ENCODE data around the gene ATF7.
"Not testable (repeated sequence)": the region's sequence is repeated elsewhere in the genome, so short reads cannot be mapped to it uniquely, and the experiment has no call there.

ATF7 gene

GRCh38 chr12:53564941-53565340, 61.2 kb downstream of the ATF7 start:
- DNase-seq = no peak

- no peak for DNase-seq
These were observed 61.9 kb downstream of the ATF7 start for GRCh38 chr12:53564278-53564677.

DNA sequence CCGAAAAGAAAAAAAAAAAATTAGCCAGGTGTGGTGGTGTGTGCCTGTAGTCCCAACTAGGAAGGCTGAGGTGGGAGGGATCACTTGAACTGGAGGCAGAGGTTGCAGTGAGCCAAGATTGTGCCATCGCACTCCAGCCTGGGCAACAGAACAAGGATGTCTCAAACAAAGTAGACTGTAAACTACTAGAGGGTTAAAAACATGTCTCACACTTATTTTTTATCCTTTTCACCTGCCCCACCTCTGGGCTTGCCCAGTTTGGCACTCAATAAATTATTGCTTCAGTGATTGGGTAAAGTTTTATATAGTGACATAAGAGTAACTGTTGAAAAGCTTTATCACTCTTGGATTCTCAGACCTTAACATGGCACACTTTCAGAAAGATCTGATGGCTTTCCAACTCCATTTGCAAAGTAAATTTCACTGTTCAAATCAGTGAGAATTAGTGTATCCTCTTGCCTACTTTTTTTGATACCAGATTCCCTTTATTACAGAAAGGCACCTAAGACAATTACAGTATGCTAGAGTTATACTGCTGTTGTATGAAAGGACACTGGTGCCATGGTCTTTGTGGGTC, 62.6 kb downstream of the ATF7 start:
- no peak for DNase-seq

DNA sequence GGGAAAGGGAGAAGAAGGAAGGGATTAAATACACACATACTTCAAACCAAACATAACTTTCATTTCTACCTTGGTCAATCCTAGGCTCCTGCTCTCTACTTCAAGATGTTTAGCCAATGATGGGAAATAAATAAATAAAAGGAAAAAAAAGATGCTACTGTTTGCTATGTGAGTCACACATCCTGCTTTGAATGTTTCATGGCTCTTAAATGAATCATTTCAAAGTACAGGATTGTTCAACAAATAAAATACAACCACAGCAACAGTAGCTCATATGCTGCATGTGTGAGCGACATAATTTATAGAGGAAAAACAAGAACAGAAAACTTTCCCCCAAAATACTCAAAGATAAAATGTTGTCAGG, 64.6 kb downstream of the ATF7 start:
- DNase-seq = peak; percentile 92

DNA sequence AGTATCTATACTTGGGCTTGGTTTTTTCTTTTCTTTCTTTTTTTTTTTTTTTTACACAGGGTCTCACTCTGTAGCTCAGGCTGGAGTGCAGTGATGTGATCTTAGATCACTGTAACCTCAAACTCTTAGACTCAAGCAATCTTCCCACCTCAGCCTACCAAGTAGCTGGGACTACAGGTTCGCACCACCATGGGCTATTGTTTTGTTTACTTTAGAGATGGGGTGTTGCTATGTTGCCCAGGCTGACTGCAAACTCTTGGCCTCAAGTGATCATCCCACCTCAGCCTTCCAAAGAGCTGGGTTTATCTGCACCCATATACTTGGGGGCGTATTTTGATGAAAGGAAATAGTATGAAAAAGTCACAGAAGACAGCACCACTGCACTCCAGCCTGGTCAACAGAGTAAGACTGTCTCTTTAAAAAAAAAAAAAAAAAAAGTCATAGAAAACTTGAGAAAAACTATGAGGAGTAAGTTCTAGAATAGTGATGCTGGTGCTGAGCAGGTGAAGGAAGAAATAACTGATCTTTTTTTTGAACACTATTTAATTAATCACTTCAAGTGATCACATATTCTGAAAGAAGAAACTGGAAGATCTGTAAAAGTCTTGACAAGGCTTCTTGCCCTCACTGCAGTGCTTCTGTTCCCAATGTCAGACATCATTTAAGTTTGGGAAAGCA, 65.1 kb downstream of the ATF7 start:
- DNase-seq = no peak

GRCh38 chr12:53560351-53560750, 65.8 kb downstream of the ATF7 start:
- DNase-seq = peak; percentile 92

DNA sequence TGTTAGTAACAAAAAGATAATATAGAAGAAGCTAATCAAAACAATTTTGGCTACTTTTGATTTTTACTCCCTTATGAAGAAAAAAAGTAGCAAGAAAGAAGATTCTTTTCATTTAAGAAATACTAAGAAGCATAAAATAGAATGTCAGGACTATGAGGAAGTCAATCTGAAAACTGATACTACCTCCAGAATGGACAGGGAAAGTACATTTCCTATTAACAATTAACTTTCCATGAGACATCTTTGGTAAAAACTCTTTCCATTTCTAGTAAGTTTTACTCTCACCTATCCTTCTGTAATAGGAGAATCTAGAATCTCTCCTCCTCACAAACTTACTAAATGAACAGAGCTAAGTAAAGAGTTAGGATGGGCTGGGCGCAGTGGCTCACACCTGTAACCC, 67.6 kb downstream of the ATF7 start:
- no peak for DNase-seq

DNA sequence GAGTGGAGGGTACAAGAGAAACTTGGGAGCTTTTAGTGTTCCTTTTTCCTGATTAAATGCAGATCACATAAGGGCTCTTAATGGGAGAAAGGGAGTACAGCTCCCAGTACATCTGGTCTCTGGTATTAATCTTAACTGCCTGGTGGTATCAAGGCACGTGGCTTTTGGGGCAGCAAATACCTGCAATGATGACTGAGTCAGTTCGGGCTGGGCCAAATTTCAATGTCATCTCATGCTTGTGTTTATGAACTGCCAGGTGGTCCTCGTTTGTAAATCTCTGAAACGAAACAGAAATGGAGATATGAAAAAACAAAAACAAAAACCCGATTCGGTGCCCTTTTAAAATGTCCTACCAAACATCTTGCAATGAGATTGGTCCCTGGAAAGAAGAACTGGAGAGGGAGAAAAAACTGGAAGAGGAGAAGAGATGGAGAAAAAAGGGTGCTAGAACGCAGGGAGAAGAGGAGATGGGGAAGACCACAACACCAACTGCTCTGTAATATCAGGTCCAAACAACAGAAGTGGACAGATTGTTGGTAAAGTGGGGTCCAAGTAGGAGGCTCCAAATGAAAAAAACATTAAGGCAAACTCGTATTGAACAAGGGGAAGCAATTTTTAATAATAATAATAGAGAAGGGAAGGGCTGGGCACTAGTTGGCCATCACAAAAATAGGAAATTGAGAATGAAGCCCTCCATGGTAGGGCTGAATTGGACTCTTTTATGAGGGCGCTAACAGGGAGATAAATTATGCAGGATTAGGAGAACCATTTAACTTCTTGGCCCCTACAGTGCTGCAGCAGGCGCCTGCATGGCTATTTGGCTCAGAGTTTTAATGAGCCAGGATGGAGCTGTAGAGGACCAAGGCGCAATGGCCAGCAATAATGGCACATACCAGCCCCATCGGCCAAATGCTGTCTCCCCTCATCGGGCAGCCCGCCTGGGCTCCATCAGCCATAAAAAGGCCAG, 73.5 kb downstream of the ATF7 start:
- no peak for DNase-seq

- no peak for DNase-seq
These were observed 74.3 kb downstream of the ATF7 start for GRCh38 chr12:53551889-53552291.

DNA sequence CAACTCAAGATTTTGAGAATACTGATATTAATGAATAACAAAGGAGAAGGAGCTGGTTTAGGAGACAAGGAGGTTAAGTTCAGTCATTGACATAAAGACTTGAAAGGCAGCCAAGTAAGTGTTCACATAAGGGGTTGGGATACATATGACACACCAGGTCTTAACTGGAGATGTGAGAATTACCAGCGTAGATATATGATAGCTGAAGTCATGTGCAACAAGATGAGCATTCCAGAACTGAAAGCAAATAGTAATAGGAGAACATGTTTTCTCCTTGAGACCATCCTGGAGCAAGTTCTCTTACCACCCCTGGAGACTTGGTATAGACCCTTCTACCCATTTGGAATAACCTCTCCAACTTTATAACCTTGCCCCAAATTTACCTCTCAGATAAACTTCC, 75.6 kb downstream of the ATF7 start:
- peak; percentile 28 for DNase-seq

DNA sequence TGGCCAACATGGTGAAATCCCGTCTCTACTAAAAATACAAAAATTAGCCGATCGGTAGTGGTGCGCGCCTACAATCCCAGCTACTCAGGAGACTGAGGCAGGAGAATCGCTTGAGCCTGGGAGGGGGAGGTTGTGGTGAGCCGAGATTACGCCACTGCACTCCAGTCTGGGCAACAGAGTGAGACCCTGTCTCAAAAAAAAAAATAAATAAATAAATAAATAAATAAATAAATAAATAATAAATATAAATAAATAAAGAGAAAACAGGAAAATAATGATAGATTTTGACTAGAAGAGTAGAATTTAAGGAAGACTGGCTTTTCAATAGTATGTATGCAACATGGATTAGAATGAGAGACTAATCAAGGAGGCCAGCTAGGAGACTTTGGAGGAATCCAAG, 76.1 kb downstream of the ATF7 start:
- DNase-seq = not testable (repeated sequence)

DNA sequence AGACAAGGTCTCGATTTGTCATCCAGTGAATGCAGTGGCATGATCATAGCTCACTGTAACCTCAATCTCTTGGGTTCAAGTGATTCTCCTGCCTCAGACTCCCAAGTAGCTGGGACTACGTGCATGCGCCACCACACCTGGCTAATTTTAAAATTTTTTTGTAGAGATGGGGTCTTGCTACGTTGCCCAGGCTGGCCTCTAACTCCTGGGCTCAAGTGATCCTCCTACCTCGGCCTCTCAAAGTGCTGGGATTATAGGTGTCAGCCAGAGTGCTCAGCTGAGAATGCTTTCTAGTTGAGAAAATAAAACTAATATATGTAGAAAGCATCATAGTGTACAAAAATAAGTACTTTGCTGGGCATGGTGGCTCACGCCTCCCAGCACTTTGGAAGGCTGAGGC, 77.8 kb downstream of the ATF7 start:
- DNase-seq = not testable (repeated sequence)

- peak; percentile 76 for DNase-seq
These were observed 82.6 kb downstream of the ATF7 start for GRCh38 chr12:53543539-53543938.

DNA sequence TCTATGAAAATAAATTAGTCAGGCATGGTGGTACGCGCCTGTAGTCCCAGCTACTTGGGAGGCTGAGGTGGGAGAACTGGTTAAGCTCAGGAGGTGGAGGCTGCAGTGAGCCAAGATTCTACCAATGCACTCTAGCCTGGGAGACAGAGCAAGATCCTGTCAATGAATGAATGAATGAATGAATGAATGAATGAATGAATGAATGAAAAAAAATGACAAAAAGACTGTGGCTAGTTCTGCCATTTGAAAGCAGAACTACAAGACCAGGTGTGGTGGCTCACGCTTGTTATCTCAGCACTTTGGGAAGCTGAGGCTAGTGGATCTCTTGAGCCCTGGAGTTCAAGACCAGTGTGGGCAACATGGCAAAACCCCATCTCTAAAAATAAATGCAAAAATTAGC, 86.7 kb downstream of the ATF7 start:
- DNase-seq = no peak

- DNase-seq = no peak
These were observed 87.9 kb downstream of the ATF7 start for GRCh38 chr12:53538209-53538689.

- DNase-seq = no peak
These were observed 89.2 kb downstream of the ATF7 start for GRCh38 chr12:53536962-53537361.

DNA sequence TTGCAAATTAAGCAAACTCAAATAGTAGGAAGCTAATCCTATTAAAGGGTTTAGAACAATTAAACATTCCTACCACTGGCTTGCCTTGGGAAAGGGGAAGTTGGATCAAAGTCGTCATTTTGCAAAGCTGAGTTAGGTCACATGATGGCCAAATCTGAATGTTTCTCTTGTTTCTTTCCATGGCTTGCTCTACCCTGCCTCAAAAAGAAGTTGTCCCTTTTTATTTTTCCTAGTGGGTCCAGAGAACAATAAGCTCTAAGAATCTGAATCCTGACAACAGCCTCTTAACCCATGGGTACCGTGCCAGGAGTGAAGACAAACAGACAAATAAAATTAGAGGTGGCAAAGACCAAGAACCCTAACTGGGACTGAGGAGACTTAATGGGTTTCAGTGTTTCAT, 92.7 kb downstream of the ATF7 start:
- no peak for DNase-seq

- no peak for DNase-seq
These were observed 93.4 kb downstream of the ATF7 start for GRCh38 chr12:53532524-53533445.

- DNase-seq = no peak
These were observed 94.2 kb downstream of the ATF7 start for GRCh38 chr12:53532021-53532420.

DNA sequence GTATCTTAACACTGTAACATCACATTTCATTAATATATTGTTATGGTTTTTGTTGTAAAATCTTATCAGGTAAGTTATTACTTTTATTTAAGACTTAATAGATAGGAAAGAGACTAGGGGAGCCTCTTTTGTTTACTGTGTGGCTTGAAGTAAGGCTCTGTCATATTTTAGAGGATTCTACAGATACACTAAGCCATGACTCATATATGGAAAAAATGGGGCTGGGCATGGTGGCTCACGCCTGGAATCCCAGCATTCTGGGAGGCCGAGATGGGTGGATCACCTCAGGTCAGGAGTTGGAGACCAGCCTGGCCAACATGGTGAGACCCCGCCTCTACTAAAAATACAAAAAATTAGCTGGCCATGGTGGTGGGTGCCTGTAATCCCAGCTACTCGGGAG, 95.3 kb downstream of the ATF7 start:
- peak; percentile 39 for DNase-seq

GRCh38 chr12:53530061-53530460, 96.1 kb downstream of the ATF7 start:
- no peak for DNase-seq

DNA sequence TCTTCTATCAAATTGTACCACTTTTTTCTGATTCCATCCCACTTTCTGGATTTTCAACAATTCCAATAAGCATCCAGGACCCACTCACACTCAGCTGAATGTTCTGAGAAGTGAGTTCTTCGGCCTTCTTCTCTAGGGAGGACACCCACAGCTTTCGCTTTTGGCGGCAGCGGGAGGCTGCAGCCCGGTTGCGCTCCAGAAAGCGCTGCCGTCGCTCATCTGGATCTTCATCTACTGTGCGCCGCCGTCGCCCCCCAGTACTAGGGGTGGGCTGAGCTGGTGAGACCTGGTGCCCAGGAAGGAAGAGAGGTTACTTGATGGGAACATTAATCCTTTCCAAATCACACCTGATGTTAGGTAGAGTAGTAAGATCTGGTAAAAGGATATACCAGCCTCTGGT, 101.7 kb downstream of the ATF7 start:
- DNase-seq = no peak
